MM.1S (cell line): ENCODE measurements around the gene GNAL.

Experiments
- EZH2phosphoT487 ChIP-seq: fragments of 300-600 bp; sonication (generic); IDR thresholded peaks from 2 replicates; pipeline ENCODE4 v1.6.1; 2018; ENCODE audit warnings: antibody characterized with exemption, low read length
- TF ChIP-seq, protein P1 (sequence below): fragments of 300-600 bp; sonication (generic); IDR thresholded peaks from 2 replicates; pipeline ENCODE4 v1.5.1; 2016; ENCODE audit warnings: antibody characterized with exemption, low read length, mixed read lengths

DNA sequence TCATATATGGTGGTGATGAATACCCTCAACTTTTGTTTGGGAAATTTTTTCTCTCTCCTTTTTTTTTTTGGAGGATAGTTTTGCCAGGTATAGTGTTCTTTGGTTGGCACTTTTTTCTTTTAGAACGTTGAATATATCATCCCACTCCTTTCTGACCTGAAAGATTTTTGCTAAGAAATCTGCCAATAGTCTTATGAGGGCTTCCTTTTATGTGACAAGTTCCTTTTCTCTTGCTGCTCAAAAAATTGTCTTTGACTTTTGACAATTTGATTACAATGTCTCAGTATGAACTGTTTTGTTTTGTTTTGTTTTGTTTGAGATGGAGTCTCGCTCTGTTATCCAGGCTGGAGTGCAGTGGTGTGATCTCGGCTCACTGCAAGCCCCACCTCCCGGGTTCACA lies 21.5 kb downstream of the GNAL start:
- TF ChIP-seq, protein P1, sequence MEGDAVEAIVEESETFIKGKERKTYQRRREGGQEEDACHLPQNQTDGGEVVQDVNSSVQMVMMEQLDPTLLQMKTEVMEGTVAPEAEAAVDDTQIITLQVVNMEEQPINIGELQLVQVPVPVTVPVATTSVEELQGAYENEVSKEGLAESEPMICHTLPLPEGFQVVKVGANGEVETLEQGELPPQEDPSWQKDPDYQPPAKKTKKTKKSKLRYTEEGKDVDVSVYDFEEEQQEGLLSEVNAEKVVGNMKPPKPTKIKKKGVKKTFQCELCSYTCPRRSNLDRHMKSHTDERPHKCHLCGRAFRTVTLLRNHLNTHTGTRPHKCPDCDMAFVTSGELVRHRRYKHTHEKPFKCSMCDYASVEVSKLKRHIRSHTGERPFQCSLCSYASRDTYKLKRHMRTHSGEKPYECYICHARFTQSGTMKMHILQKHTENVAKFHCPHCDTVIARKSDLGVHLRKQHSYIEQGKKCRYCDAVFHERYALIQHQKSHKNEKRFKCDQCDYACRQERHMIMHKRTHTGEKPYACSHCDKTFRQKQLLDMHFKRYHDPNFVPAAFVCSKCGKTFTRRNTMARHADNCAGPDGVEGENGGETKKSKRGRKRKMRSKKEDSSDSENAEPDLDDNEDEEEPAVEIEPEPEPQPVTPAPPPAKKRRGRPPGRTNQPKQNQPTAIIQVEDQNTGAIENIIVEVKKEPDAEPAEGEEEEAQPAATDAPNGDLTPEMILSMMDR: no peak
- TF ChIP-seq EZH2phosphoT487: no peak
